HUES64 (cell line): ENCODE results near the gene GPBP1L1.
A peak's percentile ranks its signal among the peaks of the same experiment; 100 is the strongest.

Source experiments
- H3K27ac ChIP-seq: 2 replicates; pipeline ENCODE4 v1.7.0; 2013; ENCODE audit warnings: low read depth, low read length, inconsistent platforms
- H3K27me3 ChIP-seq: 2 replicates; pipeline ENCODE4 v1.6.1; 2013; ENCODE audit warnings: mild to moderate bottlenecking, low read length; ENCODE audit not compliant: insufficient read depth
- H3K36me3 ChIP-seq: 2 replicates; pipeline ENCODE4 v1.6.1; 2013; ENCODE audit warnings: mild to moderate bottlenecking, low read length; ENCODE audit not compliant: insufficient read depth
- H3K4me1 ChIP-seq: 2 replicates; pipeline ENCODE4 v1.6.1; 2013; ENCODE audit warnings: mild to moderate bottlenecking, low read length, moderate library complexity; ENCODE audit not compliant: insufficient read depth
- H3K4me3 ChIP-seq: 2 replicates; pipeline ENCODE4 v1.5.1; 2013; ENCODE audit warnings: mild to moderate bottlenecking, low read length, moderate library complexity
- H3K9ac ChIP-seq: 2 replicates; pipeline ENCODE4 v1.6.1; 2013; ENCODE audit warnings: mild to moderate bottlenecking, low read depth, low read length
- H3K9me3 ChIP-seq: 2 replicates; pipeline ENCODE4 v1.6.1; 2013; ENCODE audit warnings: low read depth, low read length; ENCODE audit not compliant: insufficient read depth
- WGBS: fragments of 150-250, 120-280 bp; methylation state at CpG from one replicate; pipeline ENCODE4 v1.1.7; 2013; ENCODE audit warnings: missing lambda C conversion rate; 5-methylcytosine and 5-hydroxymethylcytosine counted together

The GPBP1L1 gene

GRCh38 chr1:45585110-45585426, 101.3 kb downstream of the GPBP1L1 start:
- Histone ChIP-seq H3K27me3 (no peaks in the 10 kb centered on the region), H3K4me3 (peak overlapping the region; percentile 87), H3K9me3 (no peaks in the 10 kb centered on the region), H3K36me3 (peaks cover 33% of the 10 kb centered on the region), H3K4me1 (peaks cover 4% of the 10 kb centered on the region; the same call in 1 of the 2 replicates), H3K27ac (peak overlapping the region; percentile 98), H3K9ac (peak overlapping the region; percentile 98)
- WGBS: under 1% methylated on average over 5 of the region's 5 CpGs

GRCh38 chr1:45584351-45585109, 101.8 kb downstream of the GPBP1L1 start:
- H3K9ac ChIP-seq: peak overlapping the region; percentile 98
- H3K9me3 ChIP-seq: no peaks in the 10 kb centered on the region
- peaks cover 4% of the 10 kb centered on the region; the same call in 1 of the 2 replicates for H3K4me1 ChIP-seq
- peak overlapping the region; percentile 87 for H3K4me3 ChIP-seq
- H3K27me3 ChIP-seq: no peaks in the 10 kb centered on the region
- H3K36me3 ChIP-seq: peaks cover 29% of the 10 kb centered on the region
- peak overlapping the region; percentile 98 for H3K27ac ChIP-seq
- under 1% methylated on average over 59 of the region's 59 CpGs for WGBS

- Histone ChIP-seq H3K27me3 (no peaks in the 10 kb centered on the region), H3K36me3 (peaks cover 22% of the 10 kb centered on the region), H3K9ac (peak within 1 kb of the TSS; percentile 98), H3K9me3 (no peaks in the 10 kb centered on the region), H3K4me3 (peak within 1 kb of the TSS; percentile 87), H3K4me1 (peaks cover 4% of the 10 kb centered on the region; the same call in 1 of the 2 replicates), H3K27ac (peak within 1 kb of the TSS; percentile 98)
- under 1% methylated on average over 41 of the region's 41 CpGs for whole genome bisulfite sequencing
Measured at GRCh38 chr1:45583666-45584350, 102.5 kb downstream of the GPBP1L1 start, which contains the start of gene NASP. Gene NASP, plus strand, starts transcription at chr1:45584041. Its CDS starts 106 bp downstream, at chr1:45584147.

- H3K27ac ChIP-seq: peak overlapping the region; percentile 98; the same call in 1 of the 2 replicates
- peaks cover 4% of the 10 kb centered on the region; the same call in 1 of the 2 replicates for H3K4me1 ChIP-seq
- WGBS: 1% methylated on average over 19 of the region's 19 CpGs
Measured at GRCh38 chr1:45583264-45583665, 103.1 kb downstream of the GPBP1L1 start.

More at GRCh38 chr1:45583264-45583665, 103.1 kb downstream of the GPBP1L1 start:
- Histone ChIP-seq H3K4me3 (peak overlapping the region; percentile 87), H3K36me3 (peaks cover 19% of the 10 kb centered on the region; the same call in 1 of the 2 replicates), H3K9ac (peak overlapping the region; percentile 98), H3K27me3 (no peaks in the 10 kb centered on the region), H3K9me3 (no peaks in the 10 kb centered on the region)
